Measurements from ENCODE around the gene MUC20.
"Not testable (repeated sequence)": the region's sequence is repeated elsewhere in the genome, so short reads cannot be mapped to it uniquely, and the experiment has no call there.

The MUC20 gene

DNA sequence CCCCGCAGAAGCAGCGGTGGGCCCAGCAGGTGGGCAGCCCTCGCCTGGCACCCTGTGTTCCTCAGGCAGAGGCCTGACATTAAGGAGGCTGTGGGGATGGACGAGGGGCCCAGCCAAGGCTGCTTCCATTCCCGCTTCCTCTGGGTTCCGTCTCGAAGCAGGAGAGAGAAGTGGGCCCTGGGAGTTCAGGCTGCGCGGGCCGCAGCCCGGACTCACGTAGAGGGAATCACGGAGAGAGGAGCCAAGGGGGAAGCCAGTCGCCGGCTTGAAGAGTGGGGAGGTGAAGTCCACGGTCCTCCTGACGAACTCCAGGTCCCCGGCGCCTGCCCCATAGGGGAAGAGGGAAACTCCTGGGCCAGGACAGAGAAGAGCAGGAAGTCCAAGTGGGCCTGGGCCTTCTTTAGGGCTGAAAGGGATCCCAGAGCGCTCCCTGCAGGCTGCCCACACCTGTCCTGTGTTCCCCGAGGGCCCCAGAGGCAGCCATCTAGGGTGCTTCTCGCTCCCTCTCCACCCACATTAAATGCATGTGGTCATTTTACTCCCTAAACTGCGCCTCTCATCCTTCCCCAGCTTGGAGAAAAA is 53.3 kb downstream of the MUC20 start:
- DNase-seq, result no peak

DNA sequence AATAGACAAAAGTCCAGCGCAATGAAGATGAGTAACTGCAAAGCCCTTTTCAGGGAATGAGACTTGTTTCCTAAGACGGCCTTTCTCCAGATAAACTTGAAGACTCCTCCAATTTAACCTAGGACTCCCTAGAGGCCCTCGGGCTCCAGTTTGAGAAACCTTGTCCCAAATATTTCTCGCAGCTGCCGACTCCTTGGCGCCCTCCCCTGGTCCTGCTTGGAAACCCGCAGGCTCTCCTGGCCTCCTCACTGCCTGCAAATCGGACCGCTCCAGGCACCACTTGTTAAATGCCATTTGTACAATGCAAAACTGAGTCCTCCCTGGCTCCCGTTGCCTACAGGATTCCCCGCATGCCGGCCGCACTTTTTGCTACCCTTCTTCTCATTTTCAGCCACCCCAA is 54.1 kb downstream of the MUC20 start:
- DNase-seq, result no peak

DNA sequence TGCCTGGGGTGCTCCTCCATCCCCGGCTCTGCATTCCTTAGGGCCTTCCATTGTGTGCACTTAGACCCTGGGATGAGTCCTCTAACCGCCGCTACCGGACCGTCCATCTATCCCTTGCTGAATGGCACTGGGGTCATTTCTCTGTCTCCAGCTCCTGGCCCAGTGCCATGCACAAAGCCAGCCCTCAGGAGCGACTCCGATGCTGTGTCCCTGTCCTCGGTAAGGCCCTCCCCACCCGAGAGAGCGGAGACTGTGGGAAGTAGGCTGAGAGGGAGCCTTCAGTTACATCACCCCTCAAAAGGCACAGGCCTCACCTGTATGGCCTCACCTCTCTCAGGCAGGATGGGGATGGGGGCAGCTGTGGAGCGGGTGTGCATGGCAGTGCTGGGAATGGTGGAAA is 57.2 kb downstream of the MUC20 start:
- DNase-seq, result no peak

DNA sequence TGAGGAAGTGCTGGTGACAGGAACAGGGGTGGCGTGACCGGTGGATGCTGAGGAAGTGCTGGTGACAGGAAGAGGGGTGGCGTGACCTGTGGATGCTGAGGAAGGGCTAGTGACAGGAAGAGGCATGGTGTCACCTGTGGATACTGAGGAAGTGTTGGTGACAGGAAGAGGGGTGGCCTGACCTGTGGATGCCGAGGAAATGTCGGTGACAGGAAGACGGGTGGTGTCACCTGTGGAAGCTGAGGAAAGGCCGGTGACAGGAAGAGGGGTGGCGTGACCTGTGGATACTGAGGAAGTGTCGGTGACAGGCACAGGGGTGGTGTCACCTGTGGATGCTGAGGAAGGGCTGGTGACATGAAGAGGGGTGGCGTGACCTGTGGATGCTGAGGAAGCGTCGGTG is 60.5 kb downstream of the MUC20 start:
- not testable (repeated sequence) for DNase-seq
